PFSK-1 (cell line): Measurements from ENCODE around the gene SORL1.

Experiments used
- POLR2AphosphoS5 ChIP-seq: IDR thresholded peaks from 2 replicates; pipeline ENCODE4 v1.6.1; 2012; ENCODE audit warnings: low read depth, mild to moderate bottlenecking, control low read depth, low read length, moderate library complexity
- SIN3A ChIP-seq: IDR thresholded peaks from 2 replicates; pipeline ENCODE4 v1.6.1; 2012; ENCODE audit warnings: mild to moderate bottlenecking, low read length, moderate library complexity, borderline replicate concordance; ENCODE audit not compliant: insufficient read depth
- TF ChIP-seq, protein P1 (sequence below), 2 experiments: IDR thresholded peaks; 2 replicates each; pipeline versions ENCODE4 v1.6.1 to v1.8.0; 2011 to 2012; ENCODE audit warnings: low read depth in 2 of 2, low read length in 2 of 2, control low read depth in 1 of 2, inconsistent platforms in 1 of 2, mild to moderate bottlenecking in 1 of 2, moderate library complexity in 1 of 2; ENCODE audit not compliant: insufficient read depth in 1 of 2

DNA sequence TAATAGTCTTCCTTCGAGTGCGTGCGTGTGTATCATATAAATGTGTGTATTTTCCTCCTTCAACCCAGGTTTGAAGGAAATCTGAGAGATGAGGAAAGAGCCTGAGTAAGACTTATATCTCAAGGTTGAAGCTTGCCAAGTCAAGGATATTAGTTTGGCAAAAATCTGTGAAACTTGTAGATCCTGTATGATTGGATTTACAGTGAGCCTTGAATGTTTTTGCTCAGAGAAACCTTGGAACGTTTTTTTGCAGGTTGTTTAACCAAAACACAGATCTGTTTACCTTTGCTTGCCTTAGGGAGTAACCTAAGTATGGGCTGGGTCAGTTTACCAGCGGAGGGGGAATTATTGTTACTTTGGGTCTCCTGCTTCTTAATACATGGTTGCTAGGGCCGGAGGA lies 36.5 kb downstream of the SORL1 start:
- TF ChIP-seq POLR2AphosphoS5: no peak
- no peak for TF ChIP-seq SIN3A
- TF ChIP-seq, protein P1, sequence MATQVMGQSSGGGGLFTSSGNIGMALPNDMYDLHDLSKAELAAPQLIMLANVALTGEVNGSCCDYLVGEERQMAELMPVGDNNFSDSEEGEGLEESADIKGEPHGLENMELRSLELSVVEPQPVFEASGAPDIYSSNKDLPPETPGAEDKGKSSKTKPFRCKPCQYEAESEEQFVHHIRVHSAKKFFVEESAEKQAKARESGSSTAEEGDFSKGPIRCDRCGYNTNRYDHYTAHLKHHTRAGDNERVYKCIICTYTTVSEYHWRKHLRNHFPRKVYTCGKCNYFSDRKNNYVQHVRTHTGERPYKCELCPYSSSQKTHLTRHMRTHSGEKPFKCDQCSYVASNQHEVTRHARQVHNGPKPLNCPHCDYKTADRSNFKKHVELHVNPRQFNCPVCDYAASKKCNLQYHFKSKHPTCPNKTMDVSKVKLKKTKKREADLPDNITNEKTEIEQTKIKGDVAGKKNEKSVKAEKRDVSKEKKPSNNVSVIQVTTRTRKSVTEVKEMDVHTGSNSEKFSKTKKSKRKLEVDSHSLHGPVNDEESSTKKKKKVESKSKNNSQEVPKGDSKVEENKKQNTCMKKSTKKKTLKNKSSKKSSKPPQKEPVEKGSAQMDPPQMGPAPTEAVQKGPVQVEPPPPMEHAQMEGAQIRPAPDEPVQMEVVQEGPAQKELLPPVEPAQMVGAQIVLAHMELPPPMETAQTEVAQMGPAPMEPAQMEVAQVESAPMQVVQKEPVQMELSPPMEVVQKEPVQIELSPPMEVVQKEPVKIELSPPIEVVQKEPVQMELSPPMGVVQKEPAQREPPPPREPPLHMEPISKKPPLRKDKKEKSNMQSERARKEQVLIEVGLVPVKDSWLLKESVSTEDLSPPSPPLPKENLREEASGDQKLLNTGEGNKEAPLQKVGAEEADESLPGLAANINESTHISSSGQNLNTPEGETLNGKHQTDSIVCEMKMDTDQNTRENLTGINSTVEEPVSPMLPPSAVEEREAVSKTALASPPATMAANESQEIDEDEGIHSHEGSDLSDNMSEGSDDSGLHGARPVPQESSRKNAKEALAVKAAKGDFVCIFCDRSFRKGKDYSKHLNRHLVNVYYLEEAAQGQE (IDR thresholded peaks at IDR 0.05; ENCODE audit: insufficient read depth in 1 of 2, low read depth in 2 of 2, low read length in 2 of 2): no peak
